ENCODE results near the gene EPAS1.

DNA sequence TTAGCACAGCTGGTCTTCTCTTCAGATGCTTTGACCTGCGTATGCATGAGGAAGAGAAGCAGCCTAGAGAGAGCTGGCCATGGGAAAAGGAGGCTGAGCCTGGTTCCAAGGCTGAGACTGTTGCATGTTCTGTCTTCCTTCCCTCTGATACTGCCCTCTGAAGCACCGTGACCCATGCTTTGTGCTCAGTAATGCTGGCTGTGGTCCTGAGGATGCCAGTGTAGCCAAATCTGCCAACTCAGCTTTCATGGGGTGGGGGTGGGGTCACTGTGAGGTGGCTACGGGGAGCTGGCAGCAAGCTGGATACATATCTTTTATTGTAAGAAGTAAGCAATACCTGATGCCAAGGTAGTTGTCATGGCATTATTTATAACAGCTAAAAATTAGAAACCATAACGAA, 41.5 kb downstream of the EPAS1 start:
- TF ChIP-seq, protein P1, sequence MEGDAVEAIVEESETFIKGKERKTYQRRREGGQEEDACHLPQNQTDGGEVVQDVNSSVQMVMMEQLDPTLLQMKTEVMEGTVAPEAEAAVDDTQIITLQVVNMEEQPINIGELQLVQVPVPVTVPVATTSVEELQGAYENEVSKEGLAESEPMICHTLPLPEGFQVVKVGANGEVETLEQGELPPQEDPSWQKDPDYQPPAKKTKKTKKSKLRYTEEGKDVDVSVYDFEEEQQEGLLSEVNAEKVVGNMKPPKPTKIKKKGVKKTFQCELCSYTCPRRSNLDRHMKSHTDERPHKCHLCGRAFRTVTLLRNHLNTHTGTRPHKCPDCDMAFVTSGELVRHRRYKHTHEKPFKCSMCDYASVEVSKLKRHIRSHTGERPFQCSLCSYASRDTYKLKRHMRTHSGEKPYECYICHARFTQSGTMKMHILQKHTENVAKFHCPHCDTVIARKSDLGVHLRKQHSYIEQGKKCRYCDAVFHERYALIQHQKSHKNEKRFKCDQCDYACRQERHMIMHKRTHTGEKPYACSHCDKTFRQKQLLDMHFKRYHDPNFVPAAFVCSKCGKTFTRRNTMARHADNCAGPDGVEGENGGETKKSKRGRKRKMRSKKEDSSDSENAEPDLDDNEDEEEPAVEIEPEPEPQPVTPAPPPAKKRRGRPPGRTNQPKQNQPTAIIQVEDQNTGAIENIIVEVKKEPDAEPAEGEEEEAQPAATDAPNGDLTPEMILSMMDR (IDR thresholded peaks at IDR 0.05), result no peak
- TF ChIP-seq POLR2AphosphoS5 (IDR thresholded peaks at IDR 0.05; ENCODE audit: low read depth, low read length) (no peak), SIN3A (IDR thresholded peaks at IDR 0.05; ENCODE audit: borderline replicate concordance, insufficient read depth, low read depth, low read length) (no peak), TCF7L2 (IDR thresholded peaks at IDR 0.05; ENCODE audit: low read depth, low read length) (no peak)

All from Panc1 (cell line).